Endothelial cell (in vitro differentiated cells): ENCODE data around the gene SLC2A2. TPM values are rescaled to one million over a fixed set of nuclear protein-coding genes. Genes with fewer than 3 reads are reported as not detected.
"Not testable (repeated sequence)": the region's sequence is repeated elsewhere in the genome, so short reads cannot be mapped to it uniquely, and the experiment has no call there.

Source experiments
- DNase-seq: peaks from one replicate; pipeline ENCODE4 v3.0.0; 2021; ENCODE audit warnings: low spot score
- H3K27ac Mint-ChIP-seq: one replicate; pipeline ENCODE4 v1.8.0; 2021; ENCODE audit warnings: mixed read lengths, inconsistent platforms; ENCODE audit not compliant: unreplicated experiment
- H3K27me3 Mint-ChIP-seq: one replicate; pipeline ENCODE4 v1.8.0; 2021; ENCODE audit warnings: mild to moderate bottlenecking, moderate library complexity, mixed read lengths, inconsistent platforms; ENCODE audit not compliant: unreplicated experiment
- H3K36me3 Mint-ChIP-seq: one replicate; pipeline ENCODE4 v1.8.0; 2021; ENCODE audit warnings: mild to moderate bottlenecking, low read depth, mixed read lengths, inconsistent platforms; ENCODE audit not compliant: unreplicated experiment
- H3K4me1 Mint-ChIP-seq: one replicate; pipeline ENCODE4 v1.8.0; 2021; ENCODE audit warnings: mild to moderate bottlenecking, mixed read lengths, inconsistent platforms; ENCODE audit not compliant: unreplicated experiment
- H3K4me3 Mint-ChIP-seq: one replicate; pipeline ENCODE4 v1.8.0; 2021; ENCODE audit warnings: mild to moderate bottlenecking, mixed read lengths, inconsistent platforms; ENCODE audit not compliant: unreplicated experiment
- H3K9me3 Mint-ChIP-seq: one replicate; pipeline ENCODE4 v1.8.0; 2021; ENCODE audit warnings: mixed read lengths, inconsistent platforms; ENCODE audit not compliant: unreplicated experiment
- total RNA-seq: library from RNA; stranded (reverse); fragmentation: NEBNext Ultra II Directional; extraction: Animal tissue kit (Norgen Biotek cat#: 25700); gene quantifications from one replicate; pipeline ENCODE4 v1.2.1, GENCODE V29; 2021; ENCODE audit not compliant: unreplicated experiment
- TF ChIP-seq, protein P1 (sequence below): fragments of 200-600 bp; sonication (generic); IDR thresholded peaks from one replicate; pipeline ENCODE4 v1.5.0; 2021; ENCODE audit warnings: antibody characterized with exemption; ENCODE audit not compliant: unreplicated experiment

Gene SLC2A2
- total RNA-seq, 1 donor from 2014 or later, result not detected

DNA sequence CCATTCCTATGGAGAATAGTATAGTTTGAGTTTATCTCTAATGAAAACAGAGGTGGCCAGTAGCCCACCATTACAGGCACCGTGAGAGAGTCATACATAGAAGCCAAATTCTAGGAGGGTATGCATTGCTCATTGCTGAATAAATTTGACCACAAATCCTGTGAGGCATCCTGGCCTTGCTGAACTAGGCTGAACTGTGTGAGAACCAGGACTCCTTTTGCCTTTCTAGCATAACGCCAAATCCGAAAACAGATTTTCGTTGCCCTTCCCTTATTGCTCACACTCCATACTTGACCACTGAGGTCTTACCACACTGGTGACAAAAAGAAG lies 50.4 kb downstream of the SLC2A2 start:
- H3K36me3 Mint-ChIP-seq, result no peaks in the 10 kb centered on the region
- no peak overlapping the region for H3K27ac Mint-ChIP-seq
- TF ChIP-seq, protein P1, sequence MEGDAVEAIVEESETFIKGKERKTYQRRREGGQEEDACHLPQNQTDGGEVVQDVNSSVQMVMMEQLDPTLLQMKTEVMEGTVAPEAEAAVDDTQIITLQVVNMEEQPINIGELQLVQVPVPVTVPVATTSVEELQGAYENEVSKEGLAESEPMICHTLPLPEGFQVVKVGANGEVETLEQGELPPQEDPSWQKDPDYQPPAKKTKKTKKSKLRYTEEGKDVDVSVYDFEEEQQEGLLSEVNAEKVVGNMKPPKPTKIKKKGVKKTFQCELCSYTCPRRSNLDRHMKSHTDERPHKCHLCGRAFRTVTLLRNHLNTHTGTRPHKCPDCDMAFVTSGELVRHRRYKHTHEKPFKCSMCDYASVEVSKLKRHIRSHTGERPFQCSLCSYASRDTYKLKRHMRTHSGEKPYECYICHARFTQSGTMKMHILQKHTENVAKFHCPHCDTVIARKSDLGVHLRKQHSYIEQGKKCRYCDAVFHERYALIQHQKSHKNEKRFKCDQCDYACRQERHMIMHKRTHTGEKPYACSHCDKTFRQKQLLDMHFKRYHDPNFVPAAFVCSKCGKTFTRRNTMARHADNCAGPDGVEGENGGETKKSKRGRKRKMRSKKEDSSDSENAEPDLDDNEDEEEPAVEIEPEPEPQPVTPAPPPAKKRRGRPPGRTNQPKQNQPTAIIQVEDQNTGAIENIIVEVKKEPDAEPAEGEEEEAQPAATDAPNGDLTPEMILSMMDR, result no peak
- DNase-seq, result no peak
- peaks cover 3% of the 10 kb centered on the region for H3K27me3 Mint-ChIP-seq
- no peak overlapping the region for H3K4me3 Mint-ChIP-seq
- peaks cover 4% of the 10 kb centered on the region for H3K4me1 Mint-ChIP-seq
- H3K9me3 Mint-ChIP-seq, result no peaks in the 10 kb centered on the region

DNA sequence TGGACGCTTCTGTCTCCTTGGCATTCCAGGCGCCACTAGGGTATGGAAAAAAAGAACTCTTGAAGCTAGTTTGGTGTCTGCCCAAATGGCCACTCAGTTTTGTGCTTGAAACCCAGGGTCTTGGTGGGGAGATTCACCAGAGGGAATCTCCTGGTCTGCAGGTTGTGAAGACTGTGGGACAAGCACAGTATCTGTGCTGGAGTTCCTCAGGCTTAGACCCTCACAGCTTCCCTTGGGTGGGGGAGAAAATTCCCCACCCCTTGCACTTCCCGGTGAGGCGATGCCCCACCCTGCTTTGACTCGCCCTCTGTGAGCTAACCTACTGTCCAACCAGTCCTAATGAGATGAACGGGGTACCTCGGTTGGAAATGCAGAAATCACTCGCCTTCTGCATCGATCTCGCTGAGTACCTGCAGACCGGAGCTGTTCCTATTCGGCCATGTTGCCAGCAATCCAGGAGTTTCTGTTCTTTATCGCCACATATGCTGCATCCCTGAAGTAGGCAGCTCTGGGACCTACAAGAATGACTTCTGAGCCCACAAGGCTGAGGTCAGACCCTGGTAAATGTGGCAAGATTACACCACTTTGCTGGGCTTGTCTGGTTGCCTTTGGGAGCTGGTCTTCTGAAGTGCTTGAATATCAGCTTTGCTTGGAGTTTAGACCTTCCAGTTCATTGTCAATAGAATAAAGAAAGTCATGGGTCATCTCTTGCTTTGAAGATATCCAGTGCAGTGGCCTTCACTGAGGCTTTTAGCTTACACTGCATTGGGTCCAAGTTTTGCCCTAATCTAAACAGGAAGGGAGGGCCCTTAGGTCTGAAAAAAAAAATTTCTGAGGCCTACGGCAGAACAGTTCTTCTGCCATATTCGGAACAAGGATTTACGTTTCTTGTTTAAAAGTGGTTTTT lies 51.0 kb downstream of the SLC2A2 start:
- peaks cover 4% of the 10 kb centered on the region for H3K4me1 Mint-ChIP-seq
- H3K36me3 Mint-ChIP-seq, result no peaks in the 10 kb centered on the region
- H3K27me3 Mint-ChIP-seq, result peaks cover 4% of the 10 kb centered on the region
- no peaks in the 10 kb centered on the region for H3K9me3 Mint-ChIP-seq
- TF ChIP-seq, protein P1, result no peak
- no peak overlapping the region for H3K4me3 Mint-ChIP-seq
- no peak overlapping the region for H3K27ac Mint-ChIP-seq
- no peak for DNase-seq

DNA sequence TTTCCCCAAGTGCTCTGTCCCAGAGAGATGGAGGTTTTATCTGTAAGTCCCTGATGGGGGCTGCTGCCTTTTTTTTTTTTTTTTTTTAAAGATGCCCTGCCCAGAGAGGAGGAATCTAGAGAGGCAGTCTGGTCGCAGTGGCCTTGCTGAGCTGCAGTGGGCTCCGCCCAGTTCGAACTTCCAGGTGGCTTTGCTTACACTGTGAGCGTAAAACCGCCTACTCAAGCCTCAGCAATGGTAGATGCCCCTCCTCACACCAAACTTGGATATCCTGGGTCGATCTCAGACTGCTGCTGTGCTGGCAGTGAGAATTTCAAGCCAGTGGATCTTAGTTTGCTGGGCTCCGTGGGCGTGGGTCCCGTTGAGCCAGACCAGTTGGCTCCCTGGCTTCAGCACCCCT lies 51.6 kb downstream of the SLC2A2 start:
- H3K27ac Mint-ChIP-seq, result no peak overlapping the region
- DNase-seq, result no peak
- H3K36me3 Mint-ChIP-seq, result no peaks in the 10 kb centered on the region
- peaks cover 4% of the 10 kb centered on the region for H3K27me3 Mint-ChIP-seq
- H3K4me1 Mint-ChIP-seq, result peaks cover 4% of the 10 kb centered on the region
- TF ChIP-seq, protein P1, result no peak
- H3K9me3 Mint-ChIP-seq, result no peaks in the 10 kb centered on the region
- no peak overlapping the region for H3K4me3 Mint-ChIP-seq

DNA sequence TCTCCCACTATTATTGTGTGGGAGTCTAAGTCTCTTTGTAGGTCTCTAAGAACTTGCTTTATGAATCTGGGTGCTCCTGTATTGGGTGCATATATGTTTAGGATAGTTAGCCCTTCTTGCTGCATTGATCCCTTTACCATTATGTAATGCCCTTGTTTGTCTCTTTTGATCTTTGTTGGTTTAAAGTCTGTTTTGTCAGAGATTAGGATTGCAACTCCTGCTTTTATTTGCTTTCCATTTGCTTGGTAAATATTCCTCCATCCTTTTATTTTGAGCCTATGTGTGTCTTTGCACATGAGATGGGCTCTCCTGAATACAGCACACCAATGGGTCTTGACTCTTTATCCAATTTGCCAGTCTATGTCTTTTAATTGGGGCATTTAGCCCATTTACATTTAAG lies 53.6 kb downstream of the SLC2A2 start:
- not testable (repeated sequence) for H3K27ac Mint-ChIP-seq, H3K4me1 Mint-ChIP-seq, H3K27me3 Mint-ChIP-seq, H3K9me3 Mint-ChIP-seq, DNase-seq, H3K4me3 Mint-ChIP-seq, H3K36me3 Mint-ChIP-seq

DNA sequence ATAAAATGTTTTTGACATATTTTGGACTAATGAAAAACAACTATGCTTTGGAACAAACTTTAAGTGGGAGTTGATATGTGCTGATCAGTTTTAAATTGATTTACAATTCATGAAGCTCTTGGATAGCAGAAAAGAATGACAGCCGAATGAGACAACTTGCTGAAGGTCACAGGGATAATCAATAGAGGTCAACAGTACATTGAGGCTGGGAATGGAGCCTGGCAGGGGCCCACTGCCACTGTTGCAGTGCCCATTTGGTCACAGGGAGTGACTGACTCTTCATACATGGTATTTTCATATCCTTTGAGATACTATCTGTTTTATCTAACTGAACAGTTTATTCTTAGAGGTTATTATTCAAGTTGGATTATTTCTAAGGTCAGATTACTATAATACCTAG lies 59.4 kb downstream of the SLC2A2 start:
- no peak for DNase-seq
- TF ChIP-seq, protein P1, result no peak

More for the DNA sequence above, 59.4 kb downstream of the SLC2A2 start:
- Mint-ChIP-seq H3K4me1 (peaks cover 4% of the 10 kb centered on the region), H3K4me3 (no peak overlapping the region), H3K27ac (no peak overlapping the region), H3K27me3 (peaks cover 1% of the 10 kb centered on the region), H3K36me3 (no peaks in the 10 kb centered on the region), H3K9me3 (no peaks in the 10 kb centered on the region)
